Stomach (tissue), 9 donors: Measurements from ENCODE around the gene IL1RL1. TPM values are rescaled to one million over a fixed set of nuclear protein-coding genes. Genes with fewer than 3 reads are reported as not detected.

ENCODE experiments used
- DNase-seq, 2 donors: peaks; one replicate each; pipeline versions ENCODE4 v3.0.0 to v3.0.0-alpha.2; 2013 to 2019
- H3K27ac ChIP-seq, 5 donors: fragments of 200-600 bp in 4 of 5; sonication (generic) in 4 of 5; one replicate each; pipeline ENCODE4 v1.5.1; 2013 to 2019; ENCODE audit warnings: mild to moderate bottlenecking in 1 of 5, moderate library complexity in 1 of 5
- H3K27me3 ChIP-seq, 3 donors: fragments of 200-600 bp; sonication (generic); one replicate each; pipeline ENCODE4 v1.5.1; 2017 to 2019; ENCODE audit warnings: mixed run types in 1 of 3
- H3K36me3 ChIP-seq, 4 donors: fragments of 200-600 bp; sonication (generic); 1 replicate in 3 of 4; 2 replicates in 1 of 4; pipeline ENCODE4 v1.5.1; 2016 to 2019
- H3K4me1 ChIP-seq, 4 donors: fragments of 200-600 bp; sonication (generic); one replicate each; pipeline ENCODE4 v1.5.1; 2016 to 2019
- H3K4me3 ChIP-seq, 4 donors: fragments of 200-600 bp; sonication (generic) in 3 of 4; one replicate each; pipeline ENCODE4 v1.5.1; 2016 to 2019; ENCODE audit warnings: mild to moderate bottlenecking in 1 of 4
- H3K9me3 ChIP-seq, 4 donors: fragments of 200-600 bp; sonication (generic); one replicate each; pipeline ENCODE4 v1.5.1; 2016 to 2019
- CTCF ChIP-seq, 7 experiments: fragments of 450-650 bp in 4 of 7; fragments of 200-600 bp in 3 of 7; sonication (generic) in 3 of 7; IDR thresholded peaks; one replicate each; pipeline ENCODE4 v1.5.1; 2016 to 2019; ENCODE audit warnings: antibody characterized with exemption in 7 of 7, control low read depth in 2 of 7, mild to moderate bottlenecking in 1 of 7
- EP300 ChIP-seq: sonication (generic); formaldehyde crosslinking; IDR thresholded peaks from one replicate; pipeline ENCODE4 v1.6.1; 2017; ENCODE audit warnings: antibody characterized with exemption
- POLR2A ChIP-seq, 4 donors: fragments of 450-650 bp; IDR thresholded peaks; one replicate each; pipeline ENCODE4 v1.6.1; 2016; ENCODE audit warnings: antibody characterized with exemption in 4 of 4, control low read depth in 2 of 4, mild to moderate bottlenecking in 1 of 4, moderate library complexity in 1 of 4
- POLR2AphosphoS5 ChIP-seq, 3 donors: sonication (generic); formaldehyde crosslinking; IDR thresholded peaks; one replicate each; pipeline ENCODE4 v1.6.1; 2016; ENCODE audit warnings: antibody characterized with exemption in 3 of 3
- WGBS, 5 donors: extraction: QIAGEN DNeasy Blood & Tissue Kit in 3 of 5; methylation state at CpG; one replicate each; pipeline versions ENCODE4 v1.1.5 to v1.1.7; 2013 to 2018; 5-methylcytosine and 5-hydroxymethylcytosine counted together
- intact Hi-C: fragments of 100-400 bp; cut with DNase I; formaldehyde crosslinking; loops from one replicate; pipeline ENCODE4 v1.15.1; 2023; ENCODE audit warnings: low total_unique reads
- polyA plus RNA-seq, 3 donors: library from polyadenylated mRNA; stranded (reverse); fragments of 200-250 nt; gene quantifications; one replicate each; pipeline ENCODE4 v1.2.3, GENCODE V29; 2013
- total RNA-seq, 5 donors: library from RNA; depleted of rRNA; stranded (reverse); fragments of >200 nt; gene quantifications; one replicate each; pipeline versions ENCODE4 v1.1.0 to v1.2.3, GENCODE V29; 2014 to 2016
- donor health status: healthy with polysubstance abuse.
- donor health status: Bipolar disorder and iron deficiency.
- donor health status: healthy.

The IL1RL1 gene
- total and polyA plus RNA-seq, 8 donors, result 0.29 to 61.7 (median 25.4) TPM

- Histone ChIP-seq H3K4me3 (no peak overlapping the region), H3K9me3 (no peaks in the 10 kb centered on the region), H3K27me3 (no peaks in the 10 kb centered on the region), H3K27ac (no peak overlapping the region), H3K4me1 (no peaks in the 10 kb centered on the region), H3K36me3 (no peaks in the 10 kb centered on the region)
- no peak for TF ChIP-seq POLR2A (IDR thresholded peaks at IDR 0.05)
- no peak for TF ChIP-seq POLR2AphosphoS5 (IDR thresholded peaks at IDR 0.05)
- TF ChIP-seq CTCF (IDR thresholded peaks at IDR 0.05), result no peak
- no peak for TF ChIP-seq EP300
- 26 to 33% (median 28%) methylated on average over 3 of the region's 3 CpGs for WGBS, 5 donors
- peak in 1 of 2 donors; percentile 36 for DNase-seq
- intact Hi-C loops, result no loop called here
Observed at GRCh38 chr2:102342888-102343287, 31.5 kb downstream of the IL1RL1 start.

DNA sequence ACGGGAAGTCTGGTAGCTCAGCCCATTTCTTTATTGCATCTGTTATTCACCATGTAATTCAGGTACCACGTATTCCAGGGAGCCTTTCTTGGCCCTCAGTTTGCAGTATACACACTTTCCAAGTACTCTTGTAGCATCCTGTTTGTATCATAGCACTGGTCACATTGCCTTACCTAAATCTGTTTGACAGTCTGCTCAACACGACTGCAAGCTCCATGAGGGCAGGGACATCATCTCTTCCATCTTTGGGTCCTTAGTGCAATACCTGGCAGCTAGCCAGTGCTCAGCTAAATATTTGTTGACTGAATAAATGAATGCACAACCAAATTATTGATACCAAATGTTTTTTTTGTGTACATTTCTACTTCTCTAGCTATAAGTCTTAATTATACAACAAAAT is 33.0 kb downstream of the IL1RL1 start:
- intact Hi-C loops, result no loop called here
- 88 to 91% (median 90%) methylated on average over 3 of the region's 3 CpGs for WGBS, 5 donors
- Histone ChIP-seq H3K36me3 (no peaks in the 10 kb centered on the region), H3K4me3 (no peak overlapping the region), H3K9me3 (no peaks in the 10 kb centered on the region), H3K27me3 (no peaks in the 10 kb centered on the region), H3K4me1 (no peaks in the 10 kb centered on the region), H3K27ac (no peak overlapping the region)
- TF ChIP-seq EP300 (no peak), POLR2AphosphoS5 (IDR thresholded peaks at IDR 0.05) (no peak), CTCF (IDR thresholded peaks at IDR 0.05) (no peak), POLR2A (IDR thresholded peaks at IDR 0.05) (no peak)
- DNase-seq, result no peak

DNA sequence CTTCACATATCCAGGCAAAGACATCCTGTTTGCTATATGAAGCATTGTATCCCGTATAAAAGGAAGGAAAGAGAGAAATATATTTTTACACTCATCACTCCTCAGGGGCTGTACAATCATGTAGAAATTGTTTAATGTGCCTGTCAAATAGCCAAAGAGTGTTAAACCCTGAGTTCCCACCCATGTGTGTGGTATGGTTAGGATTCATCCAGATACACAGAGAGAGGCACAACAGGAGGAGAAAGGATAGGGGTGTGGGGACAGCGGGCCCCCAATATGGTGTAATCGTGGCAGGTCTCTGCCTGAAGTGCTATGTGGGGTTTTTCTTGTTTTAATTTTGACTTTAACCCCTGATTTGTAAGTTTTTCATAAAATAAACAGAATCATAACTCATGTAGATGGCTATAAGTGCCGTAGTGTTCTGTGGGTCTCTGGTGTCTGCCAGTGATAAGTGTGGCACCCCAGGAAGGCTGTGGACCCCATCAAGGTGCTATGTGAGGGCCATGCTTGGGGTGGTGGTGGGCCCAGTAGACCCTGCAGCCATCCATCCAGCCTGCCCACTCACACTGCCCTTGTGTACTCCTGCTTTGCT is 34.1 kb downstream of the IL1RL1 start:
- DNase-seq, result no peak
- no peaks in the 10 kb centered on the region for H3K4me1 ChIP-seq
- intact Hi-C loops, result no loop called here
- no peaks in the 10 kb centered on the region for H3K27me3 ChIP-seq
- no peak overlapping the region for H3K27ac ChIP-seq
- no peak overlapping the region for H3K4me3 ChIP-seq
- TF ChIP-seq POLR2AphosphoS5 (IDR thresholded peaks at IDR 0.05), result no peak
- no peak for TF ChIP-seq CTCF (IDR thresholded peaks at IDR 0.05)
- no peak for TF ChIP-seq POLR2A (IDR thresholded peaks at IDR 0.05)
- no peak for TF ChIP-seq EP300
- 77 to 90% (median 83%) methylated on average over 4 of the region's 4 CpGs for WGBS, 5 donors
- H3K9me3 ChIP-seq, result no peaks in the 10 kb centered on the region
- no peaks in the 10 kb centered on the region for H3K36me3 ChIP-seq

DNA sequence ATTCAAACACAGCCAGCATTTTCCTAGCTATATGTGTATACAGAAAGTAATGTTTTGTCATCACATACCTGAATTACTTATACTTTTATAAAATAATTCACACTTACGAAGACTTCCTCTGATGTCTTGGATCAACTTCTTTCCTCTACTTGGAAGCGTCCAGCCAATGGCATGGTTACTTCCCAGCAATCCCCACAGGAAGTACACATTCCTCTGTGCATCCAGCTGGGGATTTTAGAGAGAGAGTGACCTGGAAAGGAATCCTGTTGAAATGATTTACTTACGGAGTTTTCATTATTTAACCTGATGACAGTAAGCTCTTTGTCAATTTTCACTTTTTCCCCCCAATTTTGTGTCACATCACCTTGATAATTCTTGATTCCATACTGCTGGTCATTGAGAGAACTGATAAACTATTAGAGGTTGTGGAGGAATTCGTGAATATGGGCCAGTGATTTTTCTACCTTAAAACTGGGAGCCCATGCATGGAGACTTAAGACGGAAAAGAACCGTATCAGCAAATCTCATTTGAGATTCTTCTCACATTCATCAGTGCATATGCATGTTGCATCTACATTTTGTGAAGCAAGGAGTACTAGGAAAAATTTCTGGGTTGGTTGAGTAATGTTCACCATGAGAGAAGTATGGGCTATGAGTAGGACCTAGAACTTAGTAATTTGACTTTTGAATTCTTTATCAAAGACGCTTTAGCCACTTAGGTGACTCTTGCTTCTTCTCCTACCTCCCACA is 35.2 kb downstream of the IL1RL1 start:
- no peaks in the 10 kb centered on the region for H3K9me3 ChIP-seq
- H3K27ac ChIP-seq, result no peak overlapping the region
- H3K36me3 ChIP-seq, result no peaks in the 10 kb centered on the region
- TF ChIP-seq EP300 (no peak), POLR2A (IDR thresholded peaks at IDR 0.05) (no peak), CTCF (IDR thresholded peaks at IDR 0.05) (no peak), POLR2AphosphoS5 (IDR thresholded peaks at IDR 0.05) (no peak)
- intact Hi-C loops, result no loop called here
- H3K4me3 ChIP-seq, result no peak overlapping the region
- no peaks in the 10 kb centered on the region for H3K27me3 ChIP-seq
- H3K4me1 ChIP-seq, result no peaks in the 10 kb centered on the region
- DNase-seq, result no peak
- WGBS, 5 donors, result 89 to 90% (median 89%) methylated on average over 7 of the region's 7 CpGs
